Measurements from ENCODE around the gene PILRA. TPM values are rescaled to one million over a fixed set of nuclear protein-coding genes. Genes with fewer than 3 reads are reported as not detected.

PILRA gene
- total RNA-seq, 4 donors from 2014 or later, result 10.9 to 27.3 (median 15.8) TPM

GRCh38 chr7:100366411-100367250 is 6.7 kb upstream of the PILRA start:
- Histone ChIP-seq H3K36me3 (peaks cover 0 to 84% (median 2%) of the 10 kb centered on the region in 3 donors), H3K27ac (peak overlapping the region in 3 of 4 donors; percentile 37 to 56 (median 52)), H3K4me1 (peaks cover 0 to 17% (median 7%) of the 10 kb centered on the region in 4 donors), H3K9me3 (no peaks in the 10 kb centered on the region), H3K27me3 (no peaks in the 10 kb centered on the region), H3K4me3 (no peak overlapping the region)
- 86% methylated on average over 13 to 16 of the region's 16 CpGs for WGBS, 2 donors
- TF ChIP-seq EP300 (IDR thresholded peaks at IDR 0.05), result no peak
- TF ChIP-seq CTCF (IDR thresholded peaks at IDR 0.05), result no peak
- no peak for TF ChIP-seq POLR2A (IDR thresholded peaks at IDR 0.05)
- DNase-seq (ENCODE audit: low spot score in 2 of 2), result no peak

GRCh38 chr7:100367251-100367620 is 6.1 kb upstream of the PILRA start:
- Histone ChIP-seq H3K4me1 (peaks cover 0 to 22% (median 9%) of the 10 kb centered on the region in 4 donors), H3K36me3 (peaks cover 0 to 78% (median 0%) of the 10 kb centered on the region in 3 donors), H3K27me3 (no peaks in the 10 kb centered on the region), H3K9me3 (no peaks in the 10 kb centered on the region), H3K4me3 (no peak overlapping the region), H3K27ac (peak overlapping the region in 1 of 4 donors; percentile 37)
- 88 to 92% methylated on average over 8 of the region's 8 CpGs for WGBS, 2 donors
- DNase-seq (ENCODE audit: low spot score in 2 of 2), result no peak
- TF ChIP-seq EP300 (IDR thresholded peaks at IDR 0.05) (no peak), POLR2A (IDR thresholded peaks at IDR 0.05) (no peak), CTCF (IDR thresholded peaks at IDR 0.05) (no peak)

- Histone ChIP-seq H3K27me3 (no peaks in the 10 kb centered on the region), H3K36me3 (peaks cover 0 to 71% (median 0%) of the 10 kb centered on the region in 3 donors), H3K9me3 (no peaks in the 10 kb centered on the region), H3K4me3 (no peak overlapping the region), H3K27ac (peak overlapping the region in 3 of 4 donors; percentile 38 to 68 (median 64)), H3K4me1 (peaks cover 0 to 30% (median 9%) of the 10 kb centered on the region in 4 donors)
- DNase-seq (ENCODE audit: low spot score in 2 of 2), result no peak
- WGBS, 2 donors, result 78 to 85% methylated on average over 11 to 12 of the region's 12 CpGs
- TF ChIP-seq CTCF (IDR thresholded peaks at IDR 0.05), result no peak
- no peak for TF ChIP-seq EP300 (IDR thresholded peaks at IDR 0.05)
- no peak for TF ChIP-seq POLR2A (IDR thresholded peaks at IDR 0.05)
Measured at GRCh38 chr7:100367676-100368613, 5.3 kb upstream of the PILRA start.

- Histone ChIP-seq H3K4me1 (peaks cover 0 to 33% (median 9%) of the 10 kb centered on the region in 4 donors), H3K27me3 (no peaks in the 10 kb centered on the region), H3K4me3 (no peak overlapping the region), H3K27ac (peak overlapping the region in 3 of 4 donors; percentile 38 to 68 (median 68)), H3K36me3 (peaks cover 0 to 60% (median 0%) of the 10 kb centered on the region in 3 donors), H3K9me3 (no peaks in the 10 kb centered on the region)
- peak in 1 of 2 donors; percentile 67 for TF ChIP-seq EP300 (IDR thresholded peaks at IDR 0.05)
- TF ChIP-seq CTCF (IDR thresholded peaks at IDR 0.05), result no peak
- DNase-seq (ENCODE audit: low spot score in 2 of 2), result peak in 1 of 2 donors; percentile 41
- WGBS, 2 donors, result 64 to 66% methylated on average over 6 of the region's 6 CpGs
Measured at GRCh38 chr7:100369105-100369504, 4.2 kb upstream of the PILRA start.

All from tibial nerve (tissue), 4 donors.